ENCODE results near the gene AKAP13. TPM values are rescaled to one million over a fixed set of nuclear protein-coding genes. Genes with fewer than 3 reads are reported as not detected.
"Not testable (repeated sequence)": the region's sequence is repeated elsewhere in the genome, so short reads cannot be mapped to it uniquely, and the experiment has no call there.

The AKAP13 gene
- total and polyA plus RNA-seq, 7 donors: 18.2 to 126 (median 93.7) TPM

- TF ChIP-seq, protein P1, sequence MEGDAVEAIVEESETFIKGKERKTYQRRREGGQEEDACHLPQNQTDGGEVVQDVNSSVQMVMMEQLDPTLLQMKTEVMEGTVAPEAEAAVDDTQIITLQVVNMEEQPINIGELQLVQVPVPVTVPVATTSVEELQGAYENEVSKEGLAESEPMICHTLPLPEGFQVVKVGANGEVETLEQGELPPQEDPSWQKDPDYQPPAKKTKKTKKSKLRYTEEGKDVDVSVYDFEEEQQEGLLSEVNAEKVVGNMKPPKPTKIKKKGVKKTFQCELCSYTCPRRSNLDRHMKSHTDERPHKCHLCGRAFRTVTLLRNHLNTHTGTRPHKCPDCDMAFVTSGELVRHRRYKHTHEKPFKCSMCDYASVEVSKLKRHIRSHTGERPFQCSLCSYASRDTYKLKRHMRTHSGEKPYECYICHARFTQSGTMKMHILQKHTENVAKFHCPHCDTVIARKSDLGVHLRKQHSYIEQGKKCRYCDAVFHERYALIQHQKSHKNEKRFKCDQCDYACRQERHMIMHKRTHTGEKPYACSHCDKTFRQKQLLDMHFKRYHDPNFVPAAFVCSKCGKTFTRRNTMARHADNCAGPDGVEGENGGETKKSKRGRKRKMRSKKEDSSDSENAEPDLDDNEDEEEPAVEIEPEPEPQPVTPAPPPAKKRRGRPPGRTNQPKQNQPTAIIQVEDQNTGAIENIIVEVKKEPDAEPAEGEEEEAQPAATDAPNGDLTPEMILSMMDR (IDR thresholded peaks at IDR 0.05): no peak
- DNase-seq: peak; percentile 70 to 84
- Histone ChIP-seq H3K4me1 (peaks cover 16% of the 10 kb centered on the region), H3K4me3 (peak overlapping the region; percentile 74), H3K36me3 (ENCODE audit: insufficient read depth in 1 of 2, low read depth in 1 of 2) (no peaks in the 10 kb centered on the region), H3K27ac (peak overlapping the region; percentile 95), H3K27me3 (ENCODE audit: insufficient read depth in 3 of 3, low read length in 2 of 3) (no peaks in the 10 kb centered on the region), H3K9me3 (no peaks in the 10 kb centered on the region)
- ATAC-seq: peak; percentile 68 to 83 (median 72)
- intact Hi-C loops (cut with DNase I): loop anchor here (5.0 kb wide), 2 partner anchors 37 to 47 kb away; no protein-coding TSS in a partner anchor
- 1 to 2% (median 1%) methylated on average over 54 to 56 of the region's 56 CpGs for WGBS, 3 donors
Observed at GRCh38 chr15:85793641-85794597, 413.5 kb downstream of the AKAP13 start.

- H3K4me3 ChIP-seq: peak within 1 kb of the TSS; percentile 74
- peak within 1 kb of the TSS; percentile 95 for H3K27ac ChIP-seq
- H3K36me3 ChIP-seq (ENCODE audit: insufficient read depth in 1 of 2, low read depth in 1 of 2): no peaks in the 10 kb centered on the region
- 0% methylated on average over 28 to 68 of the region's 71 CpGs for WGBS, 3 donors
- H3K27me3 ChIP-seq (ENCODE audit: insufficient read depth in 3 of 3, low read length in 2 of 3): no peaks in the 10 kb centered on the region
- no peaks in the 10 kb centered on the region for H3K9me3 ChIP-seq
- intact Hi-C loops (cut with DNase I): loop anchor here (5.0 kb wide), 2 partner anchors 37 to 47 kb away; no protein-coding TSS in a partner anchor
- ATAC-seq: peak; percentile 94 to 96 (median 96)
- peaks cover 16% of the 10 kb centered on the region for H3K4me1 ChIP-seq
- DNase-seq: peak; percentile 95 to 97
- TF ChIP-seq, protein P1 (IDR thresholded peaks at IDR 0.05): no peak
Observed at GRCh38 chr15:85794598-85795336, 414.4 kb downstream of the AKAP13 start, which contains the start of gene KLHL25. Gene KLHL25, minus strand, starts transcription at chr15:85794925. Its CDS starts 25,115 bp downstream, at chr15:85769810.

GRCh38 chr15:85795337-85796305 lies 415.2 kb downstream of the AKAP13 start:
- H3K4me3 ChIP-seq: peak overlapping the region; percentile 74
- H3K9me3 ChIP-seq: no peaks in the 10 kb centered on the region
- no peak for ATAC-seq
- intact Hi-C loops (cut with DNase I): no loop called here
- peak overlapping the region; percentile 52 for H3K27ac ChIP-seq
- TF ChIP-seq, protein P1 (IDR thresholded peaks at IDR 0.05): no peak
- no peak for DNase-seq
- WGBS, 3 donors: 35 to 46% (median 36%) methylated on average over 15 of the region's 15 CpGs
- H3K4me1 ChIP-seq: peaks cover 16% of the 10 kb centered on the region
- H3K36me3 ChIP-seq (ENCODE audit: insufficient read depth in 1 of 2, low read depth in 1 of 2): no peaks in the 10 kb centered on the region
- no peaks in the 10 kb centered on the region for H3K27me3 ChIP-seq (ENCODE audit: insufficient read depth in 3 of 3, low read length in 2 of 3)

- H3K27ac ChIP-seq; H3K27me3 ChIP-seq (ENCODE audit: insufficient read depth in 3 of 3, low read length in 2 of 3); H3K4me3 ChIP-seq; H3K36me3 ChIP-seq (ENCODE audit: insufficient read depth in 1 of 2, low read depth in 1 of 2); DNase-seq; intact Hi-C loops (cut with DNase I); ATAC-seq; H3K9me3 ChIP-seq: not testable (repeated sequence)
- WGBS, 3 donors: 76 to 89% (median 86%) methylated on average over 7 of the region's 7 CpGs
- peaks cover 16% of the 10 kb centered on the region for H3K4me1 ChIP-seq
Observed at GRCh38 chr15:85796371-85796770, 416.0 kb downstream of the AKAP13 start.
